IMR-90 (cell line): ENCODE results near the gene INPP5D. TPM values are rescaled to one million over a fixed set of nuclear protein-coding genes. Genes with fewer than 3 reads are reported as not detected.

Source experiments
- ATAC-seq: fragments of 200-7000 bp; cut with Tn5 transposase; 2 replicates; pipeline ENCODE4 v1.9.1; 2020; ENCODE audit warnings: low read depth, mild to moderate bottlenecking, moderate library complexity
- BruUV-seq: library from RNA; stranded (reverse); fragments of 400-500 nt; replicated peaks from 2 replicates; lab custom pipeline; 2021; lab: Mats Ljungman, UMichigan
- CTCF ChIA-PET: fragments of 300-600 bp; formaldehyde crosslinking; extraction: SDS; loops from one replicate; lab custom pipeline; 2021; ENCODE audit warnings: antibody characterized with exemption; lab: Yijun Ruan, JAX
- POLR2A ChIA-PET: fragments of 300-600 bp; sonication (Branson Sonifier 250); formaldehyde crosslinking; loops from one replicate; lab custom pipeline; 2022; ENCODE audit warnings: antibody characterized with exemption; ENCODE audit not compliant: unreplicated experiment; lab: Charles Lee
- DNase-seq: peaks from one replicate; pipeline ENCODE4 v3.0.0; 2013
- H2AFZ ChIP-seq: replicated peaks from 2 replicates; pipeline ENCODE3; 2013; ENCODE audit warnings: low read length, mild to moderate bottlenecking; ENCODE audit not compliant: poor library complexity
- H2AK5ac ChIP-seq: 2 replicates; pipeline ENCODE4 v1.6.1; 2013; ENCODE audit warnings: low read depth, low read length, inconsistent platforms
- H2AK9ac ChIP-seq: replicated peaks from 2 replicates; pipeline ENCODE3; 2013; ENCODE audit warnings: mild to moderate bottlenecking, low read depth, low read length, moderate library complexity; ENCODE audit not compliant: poor library complexity
- H2BK120ac ChIP-seq: 2 replicates; pipeline ENCODE4 v1.6.1; 2013; ENCODE audit warnings: low read depth, low read length, inconsistent platforms
- H2BK15ac ChIP-seq: 3 replicates; pipeline ENCODE4 v1.6.1; 2013; ENCODE audit warnings: low read depth, low read length, inconsistent platforms
- H2BK20ac ChIP-seq: 2 replicates; pipeline ENCODE4 v1.6.1; 2013; ENCODE audit warnings: low read depth, mild to moderate bottlenecking, inconsistent platforms, low read length, moderate library complexity
- H2BK5ac ChIP-seq: 2 replicates; pipeline ENCODE4 v1.6.1; 2013; ENCODE audit warnings: mild to moderate bottlenecking, low read depth, low read length, inconsistent platforms; ENCODE audit not compliant: poor library complexity, severe bottlenecking
- H3K14ac ChIP-seq: replicated peaks from 2 replicates; pipeline ENCODE4 v1.6.1; 2013; ENCODE audit warnings: low read depth, low read length, inconsistent platforms
- H3K18ac ChIP-seq: 2 replicates; pipeline ENCODE4 v1.6.1; 2013; ENCODE audit warnings: low read depth, low read length, control low read depth
- H3K23ac ChIP-seq: 2 replicates; pipeline ENCODE4 v1.6.1; 2013; ENCODE audit warnings: low read depth, low read length, inconsistent platforms
- H3K27ac ChIP-seq: 2 replicates; pipeline ENCODE4 v1.5.1; 2013; ENCODE audit warnings: mild to moderate bottlenecking, control low read depth, low read length; ENCODE audit not compliant: insufficient read depth
- H3K27me3 ChIP-seq: 2 replicates; pipeline ENCODE4 v1.6.1; 2013; ENCODE audit warnings: low read length; ENCODE audit not compliant: control insufficient read depth, insufficient read depth
- H3K36me3 ChIP-seq: 2 replicates; pipeline ENCODE4 v1.6.1; 2013; ENCODE audit warnings: low read length, mixed read lengths; ENCODE audit not compliant: control insufficient read depth, insufficient read depth
- H3K4ac ChIP-seq: 2 replicates; pipeline ENCODE4 v1.6.1; 2013; ENCODE audit warnings: low read depth, low read length, inconsistent platforms
- H3K4me1 ChIP-seq: 2 replicates; pipeline ENCODE4 v1.6.1; 2013; ENCODE audit warnings: low read length, mixed read lengths; ENCODE audit not compliant: control insufficient read depth, insufficient read depth
- H3K4me2 ChIP-seq: 2 replicates; pipeline ENCODE4 v1.6.1; 2013; ENCODE audit warnings: low read depth, mild to moderate bottlenecking, control low read depth, low read length, moderate library complexity
- H3K4me3 ChIP-seq: 2 replicates; pipeline ENCODE4 v1.5.1; 2013; ENCODE audit warnings: low read depth, mild to moderate bottlenecking, control low read depth, low read length, moderate library complexity; ENCODE audit not compliant: insufficient read depth
- H3K56ac ChIP-seq: 2 replicates; pipeline ENCODE4 v1.6.1; 2013; ENCODE audit warnings: low read length, inconsistent platforms; ENCODE audit not compliant: insufficient read depth; ENCODE audit errors: extremely low read depth
- H3K79me1 ChIP-seq, 2 experiments: 2 replicates each; pipeline ENCODE4 v1.6.1; 2013; ENCODE audit warnings: low read length in 2 of 2, inconsistent platforms in 1 of 2, low read depth in 1 of 2
- H3K9ac ChIP-seq: 2 replicates; pipeline ENCODE4 v1.6.1; 2013; ENCODE audit warnings: low read depth, low read length, control low read depth
- H3K9me1 ChIP-seq: 2 replicates; pipeline ENCODE4 v1.6.1; 2013; ENCODE audit warnings: low read length, inconsistent platforms; ENCODE audit not compliant: insufficient read depth
- H3K9me3 ChIP-seq: 2 replicates; pipeline ENCODE4 v1.6.1; 2013; ENCODE audit warnings: low read length; ENCODE audit not compliant: control insufficient read depth, insufficient read depth
- H4K20me1 ChIP-seq: 2 replicates; pipeline ENCODE4 v1.6.1; 2013; ENCODE audit warnings: low read length, inconsistent platforms; ENCODE audit not compliant: insufficient read depth
- H4K5ac ChIP-seq: 2 replicates; pipeline ENCODE4 v1.6.1; 2013; ENCODE audit warnings: mild to moderate bottlenecking, low read depth, low read length, control low read depth
- H4K8ac ChIP-seq, 2 experiments: 2 replicates each; pipeline ENCODE4 v1.6.1; 2013; ENCODE audit warnings: low read depth in 2 of 2, low read length in 2 of 2, control low read depth in 1 of 2, inconsistent platforms in 1 of 2
- H4K91ac ChIP-seq: 2 replicates; pipeline ENCODE4 v1.6.1; 2013; ENCODE audit warnings: low read depth, low read length, inconsistent platforms; ENCODE audit not compliant: insufficient read depth
- CTCF ChIP-seq: conservative IDR thresholded peaks from 2 replicates; pipeline ENCODE4 v1.5.1; 2012; ENCODE audit warnings: mild to moderate bottlenecking, low read depth, low read length, improper control_type of control experiment
- MXI1 ChIP-seq: IDR thresholded peaks from 2 replicates; pipeline ENCODE4 v1.6.1; 2012; ENCODE audit warnings: low read depth, mild to moderate bottlenecking, low read length, moderate library complexity, borderline replicate concordance
- NFE2L2 ChIP-seq: fragments of 150-350 bp; IDR thresholded peaks from 2 replicates; pipeline ENCODE4 v1.6.1; 2016; ENCODE audit warnings: low read depth, mild to moderate bottlenecking, low read length
- POLR2A ChIP-seq: IDR thresholded peaks from 2 replicates; pipeline ENCODE4 v1.6.1; 2012; ENCODE audit warnings: mild to moderate bottlenecking, low read depth, low read length
- RFX5 ChIP-seq: IDR thresholded peaks from 2 replicates; pipeline ENCODE4 v1.8.0; 2012; ENCODE audit warnings: low read depth, mild to moderate bottlenecking, low read length, moderate library complexity
- WGBS, 2 experiments: methylation state at CpG; one replicate each; pipeline versions ENCODE4 v1.1.5 to v1.1.7; 2013; ENCODE audit warnings: missing lambda C conversion rate in 2 of 2; ENCODE audit not compliant: insufficient read length in 1 of 2; ENCODE audit errors: extremely low coverage in 2 of 2; 5-methylcytosine and 5-hydroxymethylcytosine counted together
- dilution Hi-C: fragments of 300-500 bp; cut with HindIII; formaldehyde crosslinking; loops from one replicate; pipeline ENCODE4 v1.14.3; 2018; ENCODE audit warnings: low sequenced_read_pairs; ENCODE audit not compliant: unreplicated experiment
- in situ Hi-C: fragments of 300-500 bp; cut with MboI; formaldehyde crosslinking; loops from 3 replicates; pipeline ENCODE4 v1.14.3; 2019; ENCODE audit warnings: low sequenced_read_pairs, inconsistent platforms, mixed read lengths
- intact Hi-C: fragments of 100-400 bp; cut with micrococcal nuclease; formaldehyde crosslinking; loops from 2 replicates; pipeline ENCODE4 v1.10.0; 2022
- polyA plus RNA-seq, 3 experiments: library from polyadenylated mRNA; depleted of rRNA; stranded (reverse); fragments of >200 nt; gene quantifications; 2 replicates each; pipeline ENCODE4 v1.2.3, GENCODE V29; 2012; ENCODE audit warnings: low replicate concordance in 1 of 3
- total RNA-seq: library from RNA; depleted of rRNA; stranded (reverse); fragments of >200 nt; gene quantifications from 2 replicates; pipeline ENCODE4 v1.2.3, GENCODE V29; 2012

Gene INPP5D
- total and polyA plus RNA-seq, 2 of the 4 experiments (the other 2 are of a cell fraction) = 0.18 to 0.29 TPM

GRCh38 chr2:233145726-233146125, 85.6 kb downstream of the INPP5D start:
- no peaks in the 10 kb centered on the region for H4K20me1 ChIP-seq
- 43% methylated on average over 3 of the region's 8 CpGs; no CpG with 5 or more reads in 1 of the 2 experiments for WGBS, 2 experiments
- H3K4me2 ChIP-seq = no peak overlapping the region
- H3K36me3 ChIP-seq = no peaks in the 10 kb centered on the region
- ATAC-seq (no peak), DNase-seq (no peak)
- H3K79me1 ChIP-seq = no peaks in the 10 kb centered on the region
- H3K4me3 ChIP-seq = no peak overlapping the region
- intact Hi-C loops (no loop called here), dilution Hi-C loops (no loop called here), in situ Hi-C loops (no loop called here)
- no peak overlapping the region for H4K8ac ChIP-seq
- H2AK9ac ChIP-seq = no peak overlapping the region
- no peak overlapping the region for H4K91ac ChIP-seq
- H3K4me1 ChIP-seq = no peaks in the 10 kb centered on the region
- H2BK120ac ChIP-seq = no peak overlapping the region
- H3K9ac ChIP-seq = no peak overlapping the region
- no peak overlapping the region for H2AK5ac ChIP-seq
- no peak overlapping the region for H3K18ac ChIP-seq
- H2BK5ac ChIP-seq = no peak overlapping the region
- H3K23ac ChIP-seq = no peak overlapping the region
- no peaks in the 10 kb centered on the region for H3K9me3 ChIP-seq
- H3K27ac ChIP-seq = no peak overlapping the region
- peaks cover 11% of the 10 kb centered on the region; the same call in 1 of the 2 replicates for H3K27me3 ChIP-seq
- H3K14ac ChIP-seq = no peak overlapping the region
- CTCF ChIA-PET = no interaction called here
- H4K5ac ChIP-seq = no peak overlapping the region
- no peak for TF ChIP-seq NFE2L2
- no peak for TF ChIP-seq CTCF
- no peak for TF ChIP-seq POLR2A
- no peak for TF ChIP-seq MXI1
- no peak for TF ChIP-seq RFX5
- no peak overlapping the region for H2BK20ac ChIP-seq
- no peak overlapping the region for H3K56ac ChIP-seq
- no TSS peak for BruUV-seq
- H3K9me1 ChIP-seq = no peaks in the 10 kb centered on the region
- H2BK15ac ChIP-seq = no peak overlapping the region
- H3K4ac ChIP-seq = no peak overlapping the region
- POLR2A ChIA-PET = no interaction called here
- H2AFZ ChIP-seq = no peak overlapping the region
